HFF-Myc (cell line): ENCODE results near the gene PAN2.

Experiments used
- DNase-seq: peaks from one replicate; pipeline ENCODE4 v3.0.0-alpha.2; 2011; ENCODE audit warnings: low read depth; ENCODE audit errors: extremely low read depth
- H3K4me3 ChIP-seq: replicated peaks from 2 replicates; pipeline ENCODE4 v1.5.1; 2011; ENCODE audit warnings: low read depth, mild to moderate bottlenecking, control low read depth, low read length
- TF ChIP-seq, protein P1 (sequence below): IDR thresholded peaks from 2 replicates; pipeline ENCODE4 v1.5.1; 2012; ENCODE audit warnings: mild to moderate bottlenecking, low read depth, low read length, control low read depth; ENCODE audit errors: missing control alignments

PAN2 gene

DNA sequence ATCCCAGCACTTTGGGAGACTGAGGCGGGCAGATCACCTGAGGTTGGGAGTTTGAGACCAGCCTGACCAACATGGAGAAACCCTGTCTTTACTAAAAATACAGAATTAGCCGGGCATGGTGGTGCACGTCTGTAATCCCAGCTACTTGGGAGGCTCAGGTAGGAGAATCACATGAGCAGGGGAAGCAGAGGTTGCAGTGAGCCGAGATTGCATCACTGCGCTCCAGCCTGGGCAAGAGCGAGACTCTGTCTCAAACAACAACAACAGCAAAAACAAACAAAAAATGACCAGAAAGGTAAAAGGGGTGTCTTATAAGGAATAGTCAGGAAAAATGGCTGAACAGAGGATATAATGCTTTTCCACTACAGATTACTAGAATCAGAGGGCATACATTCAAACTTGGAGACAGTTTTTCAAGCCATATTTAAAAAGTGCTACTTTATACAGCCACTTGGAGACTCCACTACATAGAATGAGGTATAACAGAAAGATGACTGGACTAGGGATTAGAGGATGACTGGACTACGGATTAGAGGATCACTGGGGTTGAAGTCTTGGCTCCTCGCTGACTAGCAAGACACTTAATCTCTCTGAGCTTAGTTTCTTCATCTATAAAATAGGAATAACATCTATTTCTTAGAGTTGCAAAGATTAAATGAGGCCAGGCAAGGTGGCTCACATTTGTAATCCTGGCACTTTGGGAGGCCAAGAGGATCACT lies 28.8 kb downstream of the PAN2 start:
- no peak for DNase-seq
- no peak overlapping the region for H3K4me3 ChIP-seq
- TF ChIP-seq, protein P1, sequence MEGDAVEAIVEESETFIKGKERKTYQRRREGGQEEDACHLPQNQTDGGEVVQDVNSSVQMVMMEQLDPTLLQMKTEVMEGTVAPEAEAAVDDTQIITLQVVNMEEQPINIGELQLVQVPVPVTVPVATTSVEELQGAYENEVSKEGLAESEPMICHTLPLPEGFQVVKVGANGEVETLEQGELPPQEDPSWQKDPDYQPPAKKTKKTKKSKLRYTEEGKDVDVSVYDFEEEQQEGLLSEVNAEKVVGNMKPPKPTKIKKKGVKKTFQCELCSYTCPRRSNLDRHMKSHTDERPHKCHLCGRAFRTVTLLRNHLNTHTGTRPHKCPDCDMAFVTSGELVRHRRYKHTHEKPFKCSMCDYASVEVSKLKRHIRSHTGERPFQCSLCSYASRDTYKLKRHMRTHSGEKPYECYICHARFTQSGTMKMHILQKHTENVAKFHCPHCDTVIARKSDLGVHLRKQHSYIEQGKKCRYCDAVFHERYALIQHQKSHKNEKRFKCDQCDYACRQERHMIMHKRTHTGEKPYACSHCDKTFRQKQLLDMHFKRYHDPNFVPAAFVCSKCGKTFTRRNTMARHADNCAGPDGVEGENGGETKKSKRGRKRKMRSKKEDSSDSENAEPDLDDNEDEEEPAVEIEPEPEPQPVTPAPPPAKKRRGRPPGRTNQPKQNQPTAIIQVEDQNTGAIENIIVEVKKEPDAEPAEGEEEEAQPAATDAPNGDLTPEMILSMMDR: no peak

DNA sequence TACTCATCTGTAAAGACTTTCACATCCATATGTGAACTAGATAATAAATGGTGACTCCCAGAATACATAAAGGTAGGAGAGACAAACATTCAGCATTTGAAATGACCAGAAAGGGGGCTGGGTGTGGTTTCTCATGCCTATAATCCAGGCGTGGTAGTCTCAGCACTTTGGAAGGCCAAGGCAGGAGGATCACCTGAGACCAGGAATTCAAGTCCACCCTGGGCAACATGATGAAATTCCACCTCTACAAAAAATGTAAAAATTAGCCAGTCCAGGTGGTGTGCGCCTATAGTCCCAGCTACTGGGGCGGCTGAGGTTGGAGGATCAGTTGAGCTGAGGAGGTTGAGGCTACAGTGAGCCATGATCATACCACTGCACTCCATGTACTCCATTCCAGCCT lies 29.5 kb downstream of the PAN2 start:
- H3K4me3 ChIP-seq: no peak overlapping the region
- no peak for DNase-seq
- TF ChIP-seq, protein P1: no peak

DNA sequence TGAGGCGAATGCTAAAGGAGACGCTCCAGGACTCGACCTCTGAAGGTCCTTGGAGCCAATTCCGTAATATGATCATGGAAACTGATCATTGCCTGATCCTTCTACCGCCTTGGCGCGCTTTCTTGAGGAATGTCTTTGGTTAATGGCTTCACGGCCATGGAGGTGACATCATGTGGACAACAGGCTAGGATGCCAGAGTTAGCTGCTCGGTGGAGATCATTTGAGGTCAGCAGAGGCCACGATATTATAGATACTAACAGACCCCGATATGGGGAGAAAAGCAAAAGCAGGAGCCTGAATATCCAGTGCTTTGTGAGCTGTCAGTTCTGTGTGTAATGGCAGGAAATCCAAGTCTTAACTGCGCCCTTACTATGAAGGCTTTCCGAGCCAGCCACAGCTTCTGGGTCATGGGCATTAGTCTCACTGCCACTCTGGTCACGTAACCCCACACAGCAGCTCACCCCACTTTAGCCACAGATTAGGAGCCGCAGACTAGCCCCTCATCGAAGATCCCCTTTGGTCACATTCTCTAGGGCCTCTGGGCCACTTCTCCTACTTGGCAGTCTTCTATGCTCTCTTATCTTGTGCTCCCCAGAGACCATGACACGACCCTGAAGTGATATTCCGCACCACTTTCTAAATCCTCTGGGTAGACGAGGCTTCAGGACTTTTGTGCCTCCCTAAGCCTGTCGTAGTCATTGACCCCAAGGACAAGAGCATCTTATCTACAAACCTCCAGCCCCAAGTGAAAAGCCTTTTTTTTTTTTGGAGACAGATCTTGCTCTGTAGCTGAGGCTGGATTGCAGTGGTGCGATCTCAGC lies 32.9 kb downstream of the PAN2 start:
- H3K4me3 ChIP-seq: peak overlapping the region; percentile 96
- no peak for DNase-seq
- TF ChIP-seq, protein P1: no peak

DNA sequence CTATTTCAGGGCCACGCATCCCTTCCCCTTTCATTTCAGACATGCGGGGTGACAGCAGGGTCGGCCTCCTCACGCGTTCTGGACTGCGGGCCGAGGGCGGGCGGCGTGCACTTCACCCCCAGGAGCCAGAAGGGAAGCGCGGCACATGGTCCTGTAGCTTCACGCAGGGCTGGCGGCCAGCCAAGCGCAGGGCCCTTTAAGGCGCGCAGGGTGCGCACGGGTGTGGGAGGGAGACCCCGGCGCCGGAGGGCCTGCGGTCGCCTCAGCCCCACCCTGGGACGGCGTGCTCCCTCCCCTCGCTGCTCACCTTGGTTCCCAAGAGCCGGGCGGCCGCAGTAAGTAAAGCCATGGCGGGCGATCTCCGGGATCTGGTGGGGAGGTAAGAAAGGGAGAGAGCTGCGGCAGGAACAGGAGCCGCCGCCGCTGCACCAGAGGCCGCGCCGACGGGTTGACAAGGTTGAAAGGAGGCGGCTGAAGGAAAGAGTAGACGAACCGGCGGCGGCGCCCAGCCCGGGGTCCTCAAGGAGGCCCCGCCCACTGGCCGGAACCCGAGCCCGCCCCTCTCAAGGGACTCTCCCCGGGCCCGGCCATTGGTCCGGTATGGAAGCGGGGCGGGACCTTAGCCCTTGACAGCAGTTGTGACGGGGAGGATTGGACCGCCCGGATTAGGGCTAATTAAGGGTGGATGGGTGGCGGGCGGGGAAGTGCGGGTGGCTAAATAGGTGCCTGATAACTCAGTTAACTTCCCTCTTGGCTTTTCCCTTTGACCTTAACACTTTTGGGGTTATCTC lies 33.8 kb downstream of the PAN2 start, which contains the start of gene CS:
CS (minus strand) TSS at position 478 of the 791 bp plus-strand sequence; CDS start at position 349, 129 bp downstream.
- H3K4me3 ChIP-seq: peak within 1 kb of the TSS; percentile 96
- DNase-seq: peak; percentile 89
- TF ChIP-seq, protein P1: no peak

- TF ChIP-seq, protein P1: no peak
- DNase-seq: no peak
- peak overlapping the region; percentile 96 for H3K4me3 ChIP-seq
Measured at GRCh38 chr12:56299308-56299852, 34.4 kb downstream of the PAN2 start.

GRCh38 chr12:56298828-56299227 lies 35.0 kb downstream of the PAN2 start:
- TF ChIP-seq, protein P1: no peak
- DNase-seq: no peak

More at GRCh38 chr12:56298828-56299227, 35.0 kb downstream of the PAN2 start:
- H3K4me3 ChIP-seq: peak overlapping the region; percentile 96
